Smooth muscle cell (in vitro differentiated cells): Measurements from ENCODE around the gene ALK. TPM values are rescaled to one million over a fixed set of nuclear protein-coding genes. Genes with fewer than 3 reads are reported as not detected.

ENCODE experiments used
- DNase-seq: peaks from one replicate; lab custom pipeline; 2025; ENCODE audit not compliant: unreplicated experiment; lab: John Stamatoyannopoulos, UW
- H2AFZ ChIP-seq: fragments of 200-600 bp; sonication (generic); 2 replicates; pipeline ENCODE4 v1.6.0; 2016; ENCODE audit warnings: antibody characterized with exemption, low read depth, mild to moderate bottlenecking
- H3F3A ChIP-seq: fragments of 200-600 bp; sonication (generic); 2 replicates; pipeline ENCODE4 v1.6.0; 2017; ENCODE audit warnings: antibody characterized with exemption, low read depth
- H3K27ac ChIP-seq: fragments of 200-600 bp; sonication (generic); 2 replicates; pipeline ENCODE4 v1.5.1; 2016; ENCODE audit warnings: low read depth, mild to moderate bottlenecking
- H3K27me3 ChIP-seq: fragments of 200-600 bp; sonication (generic); 2 replicates; pipeline ENCODE4 v1.6.1; 2016; ENCODE audit warnings: low read depth, mild to moderate bottlenecking
- H3K36me3 ChIP-seq: fragments of 200-600 bp; sonication (generic); 2 replicates; pipeline ENCODE4 v1.5.1; 2016; ENCODE audit warnings: low read depth
- H3K4me1 ChIP-seq: fragments of 200-600 bp; sonication (generic); 2 replicates; pipeline ENCODE4 v1.5.1; 2016; ENCODE audit warnings: low read depth
- H3K4me2 ChIP-seq: fragments of 200-600 bp; sonication (generic); 2 replicates; pipeline ENCODE4 v1.6.0; 2016; ENCODE audit warnings: mild to moderate bottlenecking
- H3K4me3 ChIP-seq: fragments of 200-600 bp; sonication (generic); 2 replicates; pipeline ENCODE4 v1.5.1; 2016; ENCODE audit warnings: mild to moderate bottlenecking
- H3K79me2 ChIP-seq: fragments of 200-600 bp; sonication (generic); 2 replicates; pipeline ENCODE4 v1.6.0; 2016; ENCODE audit warnings: low read depth, mild to moderate bottlenecking
- H3K9ac ChIP-seq: fragments of 200-600 bp; sonication (generic); 2 replicates; pipeline ENCODE4 v1.6.0; 2016; ENCODE audit warnings: low read depth
- H3K9me3 ChIP-seq: fragments of 200-600 bp; sonication (generic); replicated peaks from 2 replicates; pipeline ENCODE4 v1.5.1; 2016; ENCODE audit warnings: low read depth
- H4K20me1 ChIP-seq: fragments of 200-600 bp; sonication (generic); 2 replicates; pipeline ENCODE4 v1.6.0; 2016; ENCODE audit warnings: low read depth
- WGBS: methylation state at CpG from one replicate; pipeline ENCODE4 v1.1.7; 2016; ENCODE audit warnings: low lambda C conversion rate; 5-methylcytosine and 5-hydroxymethylcytosine counted together
- polyA plus RNA-seq: library from polyadenylated mRNA; unstranded; fragments of >200 nt; fragmentation: Nextera tagmentation; extraction: Ambion mirVana; gene quantifications from 2 replicates; pipeline ENCODE4 v1.2.1, GENCODE V29; 2016
- total RNA-seq: library from RNA; depleted of rRNA; stranded (reverse); fragments of >200 nt; gene quantifications from 2 replicates; pipeline ENCODE4 v1.2.3, GENCODE V29; 2014
- TF ChIP-seq, protein P1 (sequence below): fragments of 200-600 bp; sonication (generic); IDR thresholded peaks from 2 replicates; pipeline ENCODE4 v1.5.1; 2017; ENCODE audit warnings: borderline replicate concordance, mild to moderate bottlenecking, antibody characterized with exemption; ENCODE audit not compliant: insufficient read depth, poor library complexity, severe bottlenecking

Gene ALK
- total and polyA plus RNA-seq, 2 experiments from 2014 or later, result 0.13 to 0.19 TPM

DNA sequence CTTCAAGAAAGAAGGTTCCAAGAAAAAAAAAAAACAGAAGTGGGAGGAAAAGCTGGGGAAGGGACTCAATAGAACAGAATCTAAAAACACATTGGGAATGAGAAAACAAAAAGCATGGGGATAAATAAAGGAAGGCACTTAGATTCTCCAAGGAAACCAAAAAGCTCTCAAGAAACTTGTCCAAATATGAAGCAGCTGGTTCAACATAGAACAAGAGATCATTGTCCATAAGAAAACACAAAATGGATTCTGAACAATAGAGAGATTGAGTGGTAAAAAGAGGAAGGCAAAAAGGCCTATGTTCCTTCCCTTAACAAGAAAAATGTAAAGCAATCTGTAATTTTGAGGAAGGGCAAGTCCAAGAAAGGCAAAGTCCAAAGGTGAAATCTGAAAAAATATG lies 32.9 kb upstream of the ALK start:
- Histone ChIP-seq H3K36me3 (no peaks in the 10 kb centered on the region), H3K4me2 (no peak overlapping the region), H3K9ac (no peak overlapping the region), H3K79me2 (no peaks in the 10 kb centered on the region), H3K27me3 (peaks cover 5% of the 10 kb centered on the region), H4K20me1 (no peaks in the 10 kb centered on the region), H3K27ac (no peak overlapping the region), H3F3A (no peaks in the 10 kb centered on the region), H3K4me1 (peaks cover 4% of the 10 kb centered on the region), H3K9me3 (no peaks in the 10 kb centered on the region), H2AFZ (no peak overlapping the region), H3K4me3 (no peak overlapping the region)
- DNase-seq, result no peak
- TF ChIP-seq, protein P1, sequence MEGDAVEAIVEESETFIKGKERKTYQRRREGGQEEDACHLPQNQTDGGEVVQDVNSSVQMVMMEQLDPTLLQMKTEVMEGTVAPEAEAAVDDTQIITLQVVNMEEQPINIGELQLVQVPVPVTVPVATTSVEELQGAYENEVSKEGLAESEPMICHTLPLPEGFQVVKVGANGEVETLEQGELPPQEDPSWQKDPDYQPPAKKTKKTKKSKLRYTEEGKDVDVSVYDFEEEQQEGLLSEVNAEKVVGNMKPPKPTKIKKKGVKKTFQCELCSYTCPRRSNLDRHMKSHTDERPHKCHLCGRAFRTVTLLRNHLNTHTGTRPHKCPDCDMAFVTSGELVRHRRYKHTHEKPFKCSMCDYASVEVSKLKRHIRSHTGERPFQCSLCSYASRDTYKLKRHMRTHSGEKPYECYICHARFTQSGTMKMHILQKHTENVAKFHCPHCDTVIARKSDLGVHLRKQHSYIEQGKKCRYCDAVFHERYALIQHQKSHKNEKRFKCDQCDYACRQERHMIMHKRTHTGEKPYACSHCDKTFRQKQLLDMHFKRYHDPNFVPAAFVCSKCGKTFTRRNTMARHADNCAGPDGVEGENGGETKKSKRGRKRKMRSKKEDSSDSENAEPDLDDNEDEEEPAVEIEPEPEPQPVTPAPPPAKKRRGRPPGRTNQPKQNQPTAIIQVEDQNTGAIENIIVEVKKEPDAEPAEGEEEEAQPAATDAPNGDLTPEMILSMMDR, result no peak

DNA sequence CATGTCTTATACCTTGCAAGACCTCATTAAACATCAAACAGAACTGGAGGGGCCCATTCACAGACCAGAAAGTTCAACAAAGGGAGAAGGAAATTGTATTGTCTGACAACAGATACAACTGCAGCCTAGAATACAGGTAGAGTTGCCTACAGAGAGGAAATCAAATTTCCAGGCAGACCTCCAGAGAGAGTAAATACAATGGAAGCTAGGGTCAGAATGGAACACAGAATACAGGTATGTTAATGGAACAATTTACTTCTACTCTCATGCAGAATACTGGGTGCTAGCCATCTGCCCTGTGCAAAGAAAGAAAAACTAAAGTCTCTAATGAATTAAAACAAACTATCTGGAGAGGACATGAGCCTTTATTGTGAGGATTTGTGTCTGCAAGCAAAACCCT lies 31.6 kb upstream of the ALK start:
- TF ChIP-seq, protein P1, result no peak
- no peaks in the 10 kb centered on the region for H3K9me3 ChIP-seq
- no peaks in the 10 kb centered on the region for H3K36me3 ChIP-seq
- no peak for DNase-seq
- H4K20me1 ChIP-seq, result no peaks in the 10 kb centered on the region
- no peak overlapping the region for H3K27ac ChIP-seq
- H3K4me1 ChIP-seq, result peaks cover 4% of the 10 kb centered on the region
- H3K4me2 ChIP-seq, result no peak overlapping the region
- H2AFZ ChIP-seq, result no peak overlapping the region
- no peaks in the 10 kb centered on the region for H3K79me2 ChIP-seq
- H3K9ac ChIP-seq, result no peak overlapping the region
- H3K27me3 ChIP-seq, result peaks cover 17% of the 10 kb centered on the region
- no peaks in the 10 kb centered on the region for H3F3A ChIP-seq
- H3K4me3 ChIP-seq, result no peak overlapping the region

DNA sequence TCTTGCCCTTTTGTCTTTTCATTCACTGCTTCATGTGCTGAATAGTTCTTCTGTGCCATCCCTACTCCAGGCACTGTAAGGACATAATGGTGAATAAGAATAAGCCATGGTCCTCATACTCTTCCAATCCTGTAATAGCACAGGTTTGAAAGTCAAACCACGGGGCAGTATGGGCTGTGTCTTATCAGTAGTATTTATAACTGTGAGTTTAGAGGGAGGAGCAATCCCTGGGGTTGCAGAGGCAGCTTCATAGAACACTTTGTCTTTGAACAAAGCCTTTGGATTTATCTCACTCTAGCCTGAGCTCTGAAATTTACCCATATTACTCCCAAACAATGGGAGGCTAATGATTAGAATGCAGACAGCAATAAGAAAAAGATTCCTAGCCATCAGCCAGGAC lies 30.2 kb upstream of the ALK start:
- H3K79me2 ChIP-seq, result no peaks in the 10 kb centered on the region
- TF ChIP-seq, protein P1, result no peak
- peaks cover 21% of the 10 kb centered on the region for H3K27me3 ChIP-seq
- no peak overlapping the region for H3K4me2 ChIP-seq
- H3K4me1 ChIP-seq, result peaks cover 4% of the 10 kb centered on the region
- WGBS, result 54% methylated on average over 1 of the region's 1 CpG
- H3K9ac ChIP-seq, result no peak overlapping the region
- no peaks in the 10 kb centered on the region for H4K20me1 ChIP-seq
- no peaks in the 10 kb centered on the region for H3K36me3 ChIP-seq
- no peak overlapping the region for H2AFZ ChIP-seq
- H3K9me3 ChIP-seq, result no peaks in the 10 kb centered on the region
- no peak overlapping the region for H3K27ac ChIP-seq
- DNase-seq, result no peak
- no peaks in the 10 kb centered on the region for H3F3A ChIP-seq
- no peak overlapping the region for H3K4me3 ChIP-seq

DNA sequence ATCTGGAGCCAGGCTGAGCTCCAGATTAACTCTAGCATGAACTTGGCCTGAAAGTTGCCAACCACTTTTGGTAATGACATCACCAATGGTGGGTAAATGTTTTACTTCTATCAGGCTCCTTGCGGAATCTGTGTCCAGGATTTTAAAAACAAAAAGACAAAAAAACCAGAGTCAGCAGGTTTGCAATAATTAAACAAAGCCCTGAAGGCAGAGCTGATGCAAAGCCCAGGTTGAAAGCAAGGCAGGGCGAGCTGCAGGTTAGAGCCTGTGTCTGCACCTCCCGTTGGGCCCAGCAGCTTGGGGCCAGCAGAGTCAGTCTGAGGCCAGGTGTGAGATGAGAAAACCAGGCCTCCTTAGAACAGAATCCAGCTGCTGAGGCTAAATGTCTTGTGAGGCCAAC lies 29.1 kb upstream of the ALK start:
- WGBS, result 80% methylated on average over 3 of the region's 3 CpGs
- no peaks in the 10 kb centered on the region for H4K20me1 ChIP-seq
- TF ChIP-seq, protein P1, result no peak
- no peaks in the 10 kb centered on the region for H3F3A ChIP-seq
- no peak overlapping the region for H3K4me3 ChIP-seq
- H3K9ac ChIP-seq, result no peak overlapping the region
- H3K79me2 ChIP-seq, result no peaks in the 10 kb centered on the region
- no peaks in the 10 kb centered on the region for H3K9me3 ChIP-seq
- H3K36me3 ChIP-seq, result no peaks in the 10 kb centered on the region
- no peak overlapping the region for H3K4me2 ChIP-seq
- no peak overlapping the region for H2AFZ ChIP-seq
- H3K27me3 ChIP-seq, result peaks cover 26% of the 10 kb centered on the region
- peaks cover 4% of the 10 kb centered on the region for H3K4me1 ChIP-seq
- DNase-seq, result no peak
- H3K27ac ChIP-seq, result no peak overlapping the region
